DOHH2 (cell line): Measurements from ENCODE around the gene KLLN.
"Not testable (repeated sequence)": the region's sequence is repeated elsewhere in the genome, so short reads cannot be mapped to it uniquely, and the experiment has no call there.

ENCODE experiments used
- H3F3A ChIP-seq: fragments of 200-600 bp; sonication (generic), shearing (Covaris generic); 2 replicates; pipeline ENCODE4 v1.6.0; 2016; ENCODE audit warnings: antibody characterized with exemption, mild to moderate bottlenecking; ENCODE audit not compliant: control insufficient read depth, insufficient read depth
- H3K27ac ChIP-seq: fragments of 200-600 bp; sonication (generic); 2 replicates; pipeline ENCODE4 v1.5.1; 2014; ENCODE audit warnings: low read depth, mild to moderate bottlenecking, low read length, moderate library complexity
- H3K27me3 ChIP-seq: fragments of 200-600 bp; sonication (generic); 2 replicates; pipeline ENCODE4 v1.6.1; 2014; ENCODE audit warnings: mild to moderate bottlenecking, low read length, mixed read lengths; ENCODE audit not compliant: control insufficient read depth
- H3K36me3 ChIP-seq: fragments of 200-600 bp; sonication (generic); 2 replicates; pipeline ENCODE4 v1.6.1; 2014; ENCODE audit warnings: mild to moderate bottlenecking, low read length, moderate library complexity, mixed read lengths; ENCODE audit not compliant: control insufficient read depth
- H3K4me1 ChIP-seq: fragments of 200-600 bp; sonication (generic); 2 replicates; pipeline ENCODE4 v1.6.1; 2014; ENCODE audit warnings: mild to moderate bottlenecking, low read length, mixed read lengths; ENCODE audit not compliant: control insufficient read depth
- H3K4me2 ChIP-seq: fragments of 200-600 bp; sonication (generic); 2 replicates; pipeline ENCODE4 v1.6.0; 2014; ENCODE audit warnings: mild to moderate bottlenecking, low read length, moderate library complexity
- H3K4me3 ChIP-seq: fragments of 200-600 bp; sonication (generic); 2 replicates; pipeline ENCODE4 v1.5.1; 2014; ENCODE audit warnings: mild to moderate bottlenecking, low read length, mixed read lengths
- H3K79me2 ChIP-seq: fragments of 200-600 bp; sonication (generic); 2 replicates; pipeline ENCODE4 v1.6.1; 2014; ENCODE audit warnings: mild to moderate bottlenecking, low read length, mixed read lengths; ENCODE audit not compliant: control insufficient read depth
- H3K9me2 ChIP-seq: fragments of 200-600 bp; sonication (generic); replicated peaks from 2 replicates; pipeline ENCODE4 v1.6.1; 2014; ENCODE audit warnings: mild to moderate bottlenecking, low read length, mixed read lengths; ENCODE audit not compliant: control insufficient read depth
- H3K9me3 ChIP-seq: fragments of 200-600 bp; sonication (generic); 2 replicates; pipeline ENCODE4 v1.6.1; 2014; ENCODE audit warnings: antibody characterized with exemption, low read length, mixed read lengths; ENCODE audit not compliant: control insufficient read depth, insufficient read depth
- H4K20me1 ChIP-seq: fragments of 200-600 bp; sonication (generic); 2 replicates; pipeline ENCODE4 v1.6.0; 2014; ENCODE audit warnings: low read depth, mild to moderate bottlenecking, antibody characterized with exemption, low read length, moderate library complexity; ENCODE audit not compliant: control insufficient read depth, insufficient read depth
- CTCF ChIP-seq: fragments of 200-600 bp; sonication (generic); IDR thresholded peaks from one replicate; pipeline ENCODE4 v1.5.1; 2014; ENCODE audit warnings: antibody characterized with exemption, mild to moderate bottlenecking, low read depth, low read length; ENCODE audit not compliant: poor library complexity, severe bottlenecking
- EZH2phosphoT487 ChIP-seq: fragments of 200-600 bp; sonication (generic); IDR thresholded peaks from 2 replicates; pipeline ENCODE4 v1.6.1; 2017; ENCODE audit warnings: borderline replicate concordance, mild to moderate bottlenecking, antibody characterized with exemption, low read length, moderate library complexity, mixed read lengths

Gene KLLN

GRCh38 chr10:87861566-87861952 lies 1.8 kb downstream of the KLLN start:
- Histone ChIP-seq H3K27ac (peak overlapping the region; percentile 89), H3K4me3 (peak overlapping the region; percentile 91), H3K4me2 (peak overlapping the region; percentile 85), H3F3A (peaks cover 11% of the 10 kb centered on the region), H3K4me1 (peaks cover 23% of the 10 kb centered on the region), H3K9me3 (peaks cover 4% of the 10 kb centered on the region; the same call in 1 of the 2 replicates), H3K36me3 (peaks cover 31% of the 10 kb centered on the region), H4K20me1 (peaks cover 22% of the 10 kb centered on the region), H3K27me3 (no peaks in the 10 kb centered on the region), H3K9me2 (no peaks in the 10 kb centered on the region), H3K79me2 (peaks cover 59% of the 10 kb centered on the region)
- no peak for TF ChIP-seq EZH2phosphoT487
- no peak for TF ChIP-seq CTCF

GRCh38 chr10:87860816-87861403 lies 2.4 kb downstream of the KLLN start:
- TF ChIP-seq EZH2phosphoT487 (no peak), CTCF (no peak)
- Histone ChIP-seq H4K20me1 (peaks cover 16% of the 10 kb centered on the region; the same call in 1 of the 2 replicates), H3K4me1 (peaks cover 23% of the 10 kb centered on the region), H3K27me3 (no peaks in the 10 kb centered on the region), H3K4me2 (peak overlapping the region; percentile 85), H3K36me3 (peaks cover 24% of the 10 kb centered on the region), H3K9me3 (peaks cover 6% of the 10 kb centered on the region; the same call in 1 of the 2 replicates), H3F3A (peaks cover 11% of the 10 kb centered on the region), H3K9me2 (no peaks in the 10 kb centered on the region), H3K4me3 (peak overlapping the region; percentile 91), H3K79me2 (peaks cover 52% of the 10 kb centered on the region), H3K27ac (peak overlapping the region; percentile 89)

GRCh38 chr10:87860156-87860795 lies 3.1 kb downstream of the KLLN start:
- Histone ChIP-seq H4K20me1 (peaks cover 9% of the 10 kb centered on the region; the same call in 1 of the 2 replicates), H3K4me2 (peak overlapping the region; percentile 85), H3K79me2 (peaks cover 46% of the 10 kb centered on the region), H3K4me1 (peaks cover 26% of the 10 kb centered on the region), H3K9me3 (peaks cover 6% of the 10 kb centered on the region; the same call in 1 of the 2 replicates), H3K36me3 (peaks cover 18% of the 10 kb centered on the region), H3K27me3 (no peaks in the 10 kb centered on the region), H3F3A (peaks cover 11% of the 10 kb centered on the region), H3K27ac (peak overlapping the region; percentile 89), H3K9me2 (no peaks in the 10 kb centered on the region), H3K4me3 (peak overlapping the region; percentile 91)
- TF ChIP-seq CTCF (peak; percentile 79), EZH2phosphoT487 (no peak)

- not testable (repeated sequence) for H3K27ac ChIP-seq, H4K20me1 ChIP-seq, H3K9me3 ChIP-seq, H3F3A ChIP-seq, H3K9me2 ChIP-seq, H3K4me3 ChIP-seq, H3K36me3 ChIP-seq, H3K79me2 ChIP-seq, H3K27me3 ChIP-seq, H3K4me2 ChIP-seq
- peaks cover 23% of the 10 kb centered on the region for H3K4me1 ChIP-seq
Measured at GRCh38 chr10:87855665-87856064, 7.7 kb downstream of the KLLN start.

- H3K27me3 ChIP-seq, H3K9me2 ChIP-seq, H3K36me3 ChIP-seq, H3K9me3 ChIP-seq, H3K4me3 ChIP-seq, H3K79me2 ChIP-seq, H3F3A ChIP-seq, H4K20me1 ChIP-seq, H3K27ac ChIP-seq, H3K4me2 ChIP-seq: not testable (repeated sequence)
- peaks cover 21% of the 10 kb centered on the region for H3K4me1 ChIP-seq
Measured at GRCh38 chr10:87855247-87855646, 8.1 kb downstream of the KLLN start.
